Activated T-helper 1 cell treated with anti-CD3 and anti-CD28 coated beads, Interleukin-2, amount 50 U/mL, for 16 hours (primary cell): ENCODE results near the gene ZBED2.

Source experiments
- DNase-seq, 2 donors: peaks; one replicate each; pipeline ENCODE4 v3.0.0-alpha.2; 2020; ENCODE audit warnings: low read depth in 1 of 2, low spot score in 1 of 2

The ZBED2 gene

DNA sequence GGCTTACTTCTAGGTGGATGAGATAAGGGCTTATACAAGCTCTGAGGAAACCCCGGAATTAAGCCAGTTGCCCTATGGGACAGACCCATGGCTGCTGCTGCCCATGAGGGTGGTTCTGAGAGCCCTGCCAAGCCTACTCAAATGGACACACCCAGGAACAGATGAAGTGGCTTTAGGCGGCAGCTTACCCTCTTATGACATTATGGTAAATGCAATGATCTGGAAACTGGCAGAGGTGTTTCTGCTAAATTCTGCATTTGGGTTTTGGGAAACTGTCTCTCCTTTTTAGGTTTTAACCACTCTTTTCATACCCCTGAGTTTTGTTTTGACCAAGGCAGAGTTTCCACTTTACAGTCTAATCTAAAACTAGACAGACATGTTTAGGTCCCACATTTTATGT is 9.0 kb upstream of the ZBED2 start:
- DNase-seq, result no peak

DNA sequence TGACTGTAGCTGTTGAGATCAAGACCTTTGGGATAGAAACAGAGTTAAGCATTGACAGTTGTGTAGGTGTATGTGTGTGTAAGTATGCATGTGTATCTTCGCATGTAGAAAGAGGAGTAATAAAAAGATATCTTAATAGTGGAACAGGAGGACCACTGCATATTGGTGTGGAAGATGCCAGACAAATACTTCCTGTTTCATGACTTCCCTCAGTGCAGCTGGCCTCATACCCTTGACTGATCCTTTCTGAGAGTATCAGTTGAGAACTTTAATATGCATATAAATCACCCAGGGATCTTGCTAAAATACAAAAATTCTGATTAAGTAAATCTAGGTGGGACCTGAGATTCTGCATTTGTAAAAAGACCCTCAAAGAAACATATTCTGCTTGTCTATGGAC is 8.5 kb upstream of the ZBED2 start:
- DNase-seq, result no peak

- DNase-seq, result no peak
These were observed 6.7 kb upstream of the ZBED2 start for GRCh38 chr3:111601810-111602209.

DNA sequence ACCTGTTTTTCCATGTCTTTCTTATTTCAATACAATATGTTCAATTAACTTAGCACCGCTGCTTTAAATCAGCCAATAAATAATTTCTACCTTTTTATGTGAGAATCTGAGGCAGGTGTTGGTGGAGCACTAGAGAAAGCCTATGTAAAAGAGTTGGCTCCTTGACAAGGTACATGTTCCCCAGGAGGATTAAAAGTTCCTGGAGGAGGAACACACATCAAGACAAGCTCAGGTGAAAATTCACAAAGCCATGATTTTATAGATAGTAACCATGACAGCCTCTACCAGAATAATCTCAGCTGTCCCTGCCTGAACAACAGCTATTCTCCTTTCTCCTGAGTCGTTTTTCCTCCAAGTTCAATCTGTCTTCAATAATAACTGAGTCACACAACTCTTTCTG is 3.4 kb upstream of the ZBED2 start:
- no peak for DNase-seq

DNA sequence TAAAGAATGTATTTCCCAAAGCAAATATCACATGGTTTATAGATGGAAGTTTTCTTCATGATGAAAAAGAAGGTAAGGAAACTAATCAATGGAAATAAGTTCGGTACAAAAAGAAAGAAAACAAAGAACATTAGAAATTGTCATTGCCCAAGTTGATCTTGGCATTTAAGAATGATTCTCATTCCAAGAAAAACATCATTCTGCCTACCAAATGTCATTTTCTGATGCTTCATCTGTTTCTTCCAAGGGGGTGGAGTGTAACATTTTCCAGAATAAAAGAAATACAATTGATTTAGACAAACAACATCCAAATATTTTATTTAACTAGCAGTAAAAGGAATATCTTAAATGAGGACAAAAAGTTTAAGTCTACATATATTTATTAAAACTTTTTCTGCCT is 3.0 kb upstream of the ZBED2 start:
- no peak for DNase-seq

GRCh38 chr3:111596328-111596727 is 1.2 kb upstream of the ZBED2 start:
- no peak for DNase-seq

DNA sequence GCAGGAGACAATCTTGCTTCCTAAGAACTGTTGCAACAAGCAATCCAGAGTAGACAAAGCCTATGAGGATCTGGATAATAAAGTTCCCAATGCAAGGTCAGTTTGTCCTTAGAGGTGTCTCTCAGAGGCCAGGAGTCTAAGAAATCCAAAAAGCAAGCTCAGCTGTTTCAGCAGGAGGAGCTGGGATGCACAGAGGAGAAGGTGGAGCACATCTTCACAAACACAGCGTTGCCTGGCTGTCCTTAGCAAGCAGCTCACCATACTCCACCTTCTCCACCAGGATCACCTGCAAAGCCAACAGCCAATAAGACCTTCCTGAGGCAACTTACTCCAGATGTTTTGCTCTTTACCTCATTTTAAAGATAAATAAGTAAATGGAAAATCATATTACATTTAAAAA is 365 bp downstream of the ZBED2 start:
- DNase-seq, result no peak

GRCh38 chr3:111594205-111594604 is 941 bp downstream of the ZBED2 start:
- DNase-seq, result no peak

DNA sequence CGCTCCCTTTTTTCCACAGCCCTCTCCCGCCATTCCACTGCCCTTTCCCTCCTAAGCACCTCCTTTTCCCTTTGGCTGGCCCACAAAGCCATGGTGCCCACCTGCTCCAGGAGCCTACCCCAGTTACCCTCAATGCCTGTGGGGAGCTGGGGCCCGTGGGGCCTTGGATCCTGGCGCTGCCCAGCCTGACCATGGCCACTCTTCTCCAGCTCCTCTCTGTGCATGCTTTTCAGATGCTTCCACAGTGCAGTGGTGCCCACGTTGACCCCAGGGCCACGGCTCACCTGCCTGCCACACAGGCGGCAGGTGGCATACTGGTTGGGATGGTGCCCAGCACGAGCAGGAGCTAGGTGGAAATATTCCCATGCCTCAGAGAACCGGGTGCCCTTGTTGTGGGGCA is 1.5 kb downstream of the ZBED2 start:
- no peak for DNase-seq

- no peak for DNase-seq
These were observed 2.2 kb downstream of the ZBED2 start for GRCh38 chr3:111592936-111593335.

GRCh38 chr3:111592143-111592542 is 3.0 kb downstream of the ZBED2 start:
- no peak for DNase-seq

- no peak for DNase-seq
These were observed 3.6 kb downstream of the ZBED2 start for GRCh38 chr3:111591555-111591954.

- DNase-seq, result no peak
These were observed 5.0 kb downstream of the ZBED2 start for GRCh38 chr3:111590143-111590491.

DNA sequence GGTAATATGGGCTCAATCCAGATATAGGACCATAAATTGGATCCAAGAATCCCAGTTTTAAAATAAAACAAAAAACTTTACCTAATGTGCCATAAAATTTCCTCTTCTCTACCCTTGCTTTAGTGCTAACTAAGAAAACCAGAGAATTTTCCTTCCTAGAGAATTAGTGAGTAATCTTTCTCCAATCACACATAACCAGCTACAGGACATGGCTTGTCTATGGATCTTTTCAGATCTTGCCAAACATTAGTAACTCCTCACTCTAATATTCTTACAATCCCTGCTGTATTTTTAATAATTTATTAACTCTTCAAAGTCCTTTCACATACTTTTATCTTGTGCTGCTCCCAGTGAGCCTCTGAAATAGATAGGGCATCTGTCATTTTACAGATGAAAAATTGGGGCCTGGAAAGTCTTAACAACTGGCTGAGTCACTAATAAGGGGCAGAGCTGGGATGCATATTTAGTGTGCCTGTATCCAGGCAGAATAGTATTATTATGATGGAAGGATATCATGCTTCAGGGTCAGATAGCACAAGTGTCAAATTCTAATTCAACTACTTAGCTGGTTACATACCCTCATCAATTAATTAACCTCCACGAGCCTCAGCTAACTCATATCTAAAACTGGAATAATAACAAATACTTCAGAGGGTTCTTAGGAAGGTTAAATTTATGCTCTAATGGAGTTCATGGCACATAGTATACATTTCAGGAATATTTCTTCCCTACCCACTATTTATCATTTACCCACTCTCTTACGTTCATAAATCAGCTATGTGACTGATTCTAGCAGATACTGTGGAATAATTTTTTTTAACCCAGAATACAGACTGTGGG is 5.6 kb downstream of the ZBED2 start:
- no peak for DNase-seq

DNA sequence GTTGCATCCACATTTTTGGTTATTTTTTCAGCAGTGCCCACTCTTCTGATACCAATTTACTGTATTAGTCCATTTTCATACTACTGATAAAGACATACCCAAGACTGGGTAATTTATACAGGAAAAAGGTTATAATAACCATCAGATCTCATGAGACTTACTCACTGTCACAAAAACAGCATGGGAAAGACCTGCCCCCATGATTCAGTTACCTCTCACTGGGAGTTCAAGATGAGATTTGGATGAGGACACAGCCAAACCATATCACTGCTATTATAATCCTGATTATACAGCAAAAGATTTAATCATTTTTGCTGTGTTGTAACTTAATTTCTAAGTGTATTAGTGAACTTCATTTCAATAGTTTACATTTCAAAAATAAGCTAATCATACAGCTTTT is 6.6 kb downstream of the ZBED2 start:
- DNase-seq, result no peak

- DNase-seq, result no peak
These were observed 9.9 kb downstream of the ZBED2 start for GRCh38 chr3:111585217-111585616.

- no peak for DNase-seq
These were observed 10.4 kb downstream of the ZBED2 start for GRCh38 chr3:111584744-111585143.

- no peak for DNase-seq
These were observed 13.0 kb downstream of the ZBED2 start for GRCh38 chr3:111582120-111582474.

DNA sequence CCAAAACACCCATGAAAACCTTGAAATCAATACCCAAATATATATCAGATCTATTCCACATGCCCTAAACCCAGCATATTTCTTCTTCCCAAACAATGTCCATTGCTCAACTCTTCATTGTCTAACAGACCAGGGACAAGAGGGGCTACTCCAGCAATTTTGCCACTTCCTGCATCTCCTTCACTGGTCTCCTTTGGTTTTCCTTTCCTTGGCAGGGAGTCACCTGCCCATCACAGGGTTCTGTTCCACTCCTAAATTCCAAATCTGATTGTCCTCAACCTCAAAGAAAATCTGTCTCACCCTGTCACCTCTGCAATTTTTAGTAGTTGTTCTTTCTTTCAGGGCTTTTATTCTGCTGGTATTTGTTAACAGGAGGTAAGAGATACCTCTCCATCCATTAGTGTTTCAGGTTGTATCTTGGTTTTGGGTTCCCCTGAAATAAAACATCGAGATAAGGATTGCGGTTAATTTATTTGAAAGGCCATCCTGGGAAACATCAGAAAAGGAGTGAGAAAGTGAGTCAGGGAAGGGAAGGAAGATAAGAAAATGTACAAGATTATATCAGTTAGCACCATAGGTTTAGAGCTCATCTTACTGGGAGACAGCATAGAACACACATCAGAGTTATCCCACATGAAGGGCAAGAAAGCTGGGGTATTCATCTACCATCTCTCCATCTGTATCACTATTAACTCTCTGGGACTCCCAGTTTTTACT is 13.6 kb downstream of the ZBED2 start:
- no peak for DNase-seq

DNA sequence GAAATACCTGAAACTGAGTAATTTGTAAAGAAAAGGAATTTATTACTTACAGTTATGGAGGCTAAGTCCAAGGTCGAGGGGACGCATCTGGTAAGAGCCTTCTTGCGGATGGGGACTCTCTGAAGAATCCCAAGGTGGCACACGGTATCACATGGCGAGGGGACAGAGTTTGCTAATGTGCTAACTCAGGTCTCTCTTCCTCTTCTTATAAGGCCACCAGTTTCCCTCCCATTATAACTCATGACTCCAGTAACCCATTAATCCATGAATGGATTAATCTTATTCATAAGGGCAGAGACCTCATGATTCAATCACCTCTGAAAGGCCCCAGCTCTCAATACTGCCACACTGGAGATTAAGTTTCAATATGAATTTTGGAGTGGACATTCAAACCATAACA is 15.7 kb downstream of the ZBED2 start:
- no peak for DNase-seq

- DNase-seq, result no peak
These were observed 16.3 kb downstream of the ZBED2 start for GRCh38 chr3:111578867-111579266.

- DNase-seq, result no peak
These were observed 17.1 kb downstream of the ZBED2 start for GRCh38 chr3:111577798-111578685.
